Osteoblast (primary cell): ENCODE measurements around the gene PLOD3. TPM values are rescaled to one million over a fixed set of nuclear protein-coding genes. Genes with fewer than 3 reads are reported as not detected.
A peak's percentile ranks its signal among the peaks of the same experiment; 100 is the strongest.

Experiments used
- DNase-seq: peaks from one replicate; pipeline ENCODE4 v3.0.0; 2011; ENCODE audit warnings: low spot score, mixed read lengths; ENCODE audit not compliant: insufficient read length; ENCODE audit errors: missing footprints
- H2AFZ ChIP-seq: 2 replicates; pipeline ENCODE4 v1.6.0; 2011; ENCODE audit warnings: mild to moderate bottlenecking, low read length
- H3K27ac ChIP-seq: 2 replicates; pipeline ENCODE4 v1.5.1; 2011; ENCODE audit warnings: mild to moderate bottlenecking, low read depth, low read length, moderate library complexity
- H3K27me3 ChIP-seq: 2 replicates; pipeline ENCODE4 v1.6.0; 2012; ENCODE audit warnings: mild to moderate bottlenecking, control low read depth, inconsistent platforms, low read length, moderate library complexity; ENCODE audit not compliant: insufficient read depth
- H3K36me3 ChIP-seq: 2 replicates; pipeline ENCODE4 v1.5.1; 2011; ENCODE audit warnings: mild to moderate bottlenecking, low read length, control low read depth, moderate library complexity; ENCODE audit not compliant: insufficient read depth
- H3K4me1 ChIP-seq: 2 replicates; pipeline ENCODE4 v1.5.1; 2011; ENCODE audit warnings: mild to moderate bottlenecking, low read length, control low read depth, moderate library complexity; ENCODE audit not compliant: insufficient read depth
- H3K4me2 ChIP-seq: 2 replicates; pipeline ENCODE4 v1.6.0; 2011; ENCODE audit warnings: mild to moderate bottlenecking, low read length; ENCODE audit not compliant: insufficient read depth
- H3K4me3 ChIP-seq: fragments of 200-600 bp; sonication (generic); 3 replicates; pipeline ENCODE4 v1.5.1; 2012; ENCODE audit warnings: mild to moderate bottlenecking, low read length, inconsistent platforms; ENCODE audit not compliant: insufficient read depth
- H3K79me2 ChIP-seq: 2 replicates; pipeline ENCODE4 v1.6.0; 2012; ENCODE audit warnings: mild to moderate bottlenecking, low read length, control low read depth, inconsistent platforms; ENCODE audit not compliant: insufficient read depth
- H3K9me3 ChIP-seq: 2 replicates; pipeline ENCODE4 v1.5.1; 2011; ENCODE audit warnings: low read depth, low read length, control low read depth
- H4K20me1 ChIP-seq: 2 replicates; pipeline ENCODE4 v1.6.0; 2012; ENCODE audit warnings: mild to moderate bottlenecking, low read length, control low read depth; ENCODE audit not compliant: insufficient read depth
- CTCF ChIP-seq: IDR thresholded peaks from 2 replicates; pipeline ENCODE4 v1.5.1; 2011; ENCODE audit warnings: mild to moderate bottlenecking, low read depth, low read length, moderate library complexity; ENCODE audit errors: extremely low read depth
- total RNA-seq: library from RNA; depleted of rRNA; stranded (reverse); fragments of >200 nt; gene quantifications from 2 replicates; pipeline ENCODE4 v1.2.3, GENCODE V29; 2012

Gene PLOD3
- total RNA-seq, 1 donor, result 81.8 TPM

- H3K79me2 ChIP-seq, result no peaks in the 10 kb centered on the region
- peaks cover 27% of the 10 kb centered on the region for H3K4me1 ChIP-seq
- no peak overlapping the region for H2AFZ ChIP-seq
- no peaks in the 10 kb centered on the region for H3K36me3 ChIP-seq
- H4K20me1 ChIP-seq, result peaks cover 10% of the 10 kb centered on the region
- DNase-seq, result peak; percentile 67
- no peak overlapping the region for H3K27ac ChIP-seq
- H3K9me3 ChIP-seq, result no peaks in the 10 kb centered on the region
- peak overlapping the region; percentile 5 for H3K4me3 ChIP-seq
- peak overlapping the region; percentile 66 for H3K4me2 ChIP-seq
- H3K27me3 ChIP-seq, result peaks cover 93% of the 10 kb centered on the region
- no peak for TF ChIP-seq CTCF
These were observed 48.1 kb downstream of the PLOD3 start for GRCh38 chr7:101169110-101169837.

GRCh38 chr7:101168412-101169049 lies 48.9 kb downstream of the PLOD3 start:
- H3K9me3 ChIP-seq, result no peaks in the 10 kb centered on the region
- no peak overlapping the region for H2AFZ ChIP-seq
- no peak overlapping the region for H3K27ac ChIP-seq
- H3K4me2 ChIP-seq, result no peak overlapping the region
- peaks cover 15% of the 10 kb centered on the region for H4K20me1 ChIP-seq
- peaks cover 93% of the 10 kb centered on the region for H3K27me3 ChIP-seq
- no peak for TF ChIP-seq CTCF
- peaks cover 27% of the 10 kb centered on the region for H3K4me1 ChIP-seq
- peak; percentile 57 for DNase-seq
- H3K4me3 ChIP-seq, result no peak overlapping the region
- no peaks in the 10 kb centered on the region for H3K36me3 ChIP-seq
- no peaks in the 10 kb centered on the region for H3K79me2 ChIP-seq

- no peak overlapping the region for H3K27ac ChIP-seq
- H3K27me3 ChIP-seq, result peaks cover 89% of the 10 kb centered on the region
- peaks cover 15% of the 10 kb centered on the region for H4K20me1 ChIP-seq
- no peaks in the 10 kb centered on the region for H3K36me3 ChIP-seq
- no peak overlapping the region for H3K4me3 ChIP-seq
- H3K4me2 ChIP-seq, result no peak overlapping the region
- no peaks in the 10 kb centered on the region for H3K79me2 ChIP-seq
- H2AFZ ChIP-seq, result no peak overlapping the region
- H3K9me3 ChIP-seq, result no peaks in the 10 kb centered on the region
- DNase-seq, result peak; percentile 49
- TF ChIP-seq CTCF, result no peak
- peaks cover 22% of the 10 kb centered on the region for H3K4me1 ChIP-seq
These were observed 49.6 kb downstream of the PLOD3 start for GRCh38 chr7:101167645-101168411.
